ENCODE results near the gene HTT. TPM values are rescaled to one million over a fixed set of nuclear protein-coding genes. Genes with fewer than 3 reads are reported as not detected.

HTT gene
- total and polyA plus RNA-seq, 2 of the 8 experiments (the other 6 are each of a cell fraction or from before 2014, with no cell fraction given): 24.0 to 71.0 TPM

DNA sequence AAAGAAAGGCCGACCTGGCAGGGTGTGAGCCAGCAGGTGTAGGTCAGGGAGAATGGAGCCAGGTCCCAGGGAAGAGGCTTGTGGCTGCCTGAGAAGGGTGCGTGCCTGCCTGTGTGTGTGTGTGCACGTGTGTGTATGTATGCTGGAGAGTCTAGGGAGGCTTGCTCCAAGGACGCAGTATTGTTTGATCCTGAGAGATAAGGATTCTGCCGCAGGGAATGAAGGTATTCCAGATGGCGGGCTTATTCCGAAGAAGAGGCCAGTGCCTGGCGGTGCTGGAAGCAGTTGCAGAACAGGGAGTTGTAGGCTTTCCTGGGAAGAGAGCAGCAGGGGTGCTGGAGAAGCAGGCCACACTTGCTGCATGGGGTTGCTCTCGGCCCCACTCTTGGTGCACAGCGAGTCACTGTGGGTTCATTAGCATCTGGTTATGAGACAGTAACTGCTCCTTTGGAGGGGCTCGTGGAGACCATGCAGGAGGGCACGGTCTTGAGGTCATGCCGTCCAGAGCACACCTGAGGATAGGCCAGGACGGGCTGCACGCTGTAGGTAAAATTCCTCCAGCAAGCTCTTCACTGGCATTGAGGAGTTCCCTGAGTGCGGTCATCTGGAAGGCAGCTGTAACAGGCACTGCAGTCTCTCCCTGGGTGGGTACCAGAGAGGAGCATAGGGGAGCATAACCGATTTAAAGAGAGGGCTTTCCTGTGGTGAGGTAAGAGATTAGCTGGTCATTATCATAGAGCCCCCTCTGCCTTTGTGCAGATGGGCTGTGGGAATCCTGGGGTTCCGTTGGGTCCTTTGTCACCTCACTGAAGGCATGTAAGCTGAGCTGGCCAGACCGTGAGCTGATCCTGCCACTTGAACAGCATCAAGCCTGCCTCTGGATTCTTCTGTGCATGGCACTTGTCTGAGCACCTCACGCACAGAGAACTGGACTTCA is 144.6 kb downstream of the HTT start:
- WGBS, 2 experiments (ENCODE audit: extremely low coverage in 1 of 2, insufficient coverage in 1 of 2, insufficient read length in 1 of 2, insufficient replicate concordance in 2 of 2, low coverage in 1 of 2, low lambda C conversion rate in 2 of 2, missing lambda C conversion rate in 1 of 2): 92% methylated on average over 20 of the region's 20 CpGs; no CpG with 5 or more reads in 1 of the 2 experiments

More for the DNA sequence above, 144.6 kb downstream of the HTT start:
- Histone ChIP-seq H2BK12ac (ENCODE audit: low read depth, low read length) (no peak overlapping the region), H3K18ac (ENCODE audit: extremely low read depth, low read length) (no peak overlapping the region), H2BK20ac (ENCODE audit: low read length) (no peak overlapping the region), H3K9ac (replicated peaks in 1 of 4; ENCODE audit: extremely low read depth in 1 of 4, low read depth in 3 of 4, low read length in 3 of 4) (no peak overlapping the region), H3K36me3 (ENCODE audit: control insufficient read depth in 2 of 4, insufficient read depth in 4 of 4, low read length in 3 of 4) (peaks cover 17 to 65% (median 46%) of the 10 kb centered on the region in 4 experiments; a peak in 7 of 8 replicates), H3K4ac (replicated peaks; ENCODE audit: insufficient read length, low read depth, low read length) (no peak overlapping the region), H3K14ac (ENCODE audit: insufficient read length) (no peak overlapping the region), H3K79me2 (ENCODE audit: control insufficient read depth in 1 of 2, insufficient read depth in 2 of 2, low read length in 2 of 2) (no peaks in the 10 kb centered on the region), H3K9me3 (ENCODE audit: insufficient read depth in 2 of 2, low read depth in 1 of 2, low read length in 1 of 2) (no peaks in the 10 kb centered on the region), H4K8ac (ENCODE audit: extremely low read depth, insufficient read depth, low read length) (no peak overlapping the region), H2BK120ac (replicated peaks; ENCODE audit: low read depth, low read length) (no peak overlapping the region), H3K27me3 (replicated peaks in 1 of 4; ENCODE audit: control insufficient read depth in 3 of 4, extremely low read depth in 1 of 4, insufficient read depth in 3 of 4, low read length in 3 of 4) (no peaks in the 10 kb centered on the region), H2BK15ac (ENCODE audit: low read length) (no peak overlapping the region), H2AFZ (ENCODE audit: low read length) (no peak overlapping the region), H3K79me1 (ENCODE audit: low read depth, low read length) (no peaks in the 10 kb centered on the region), H3K27ac (ENCODE audit: low read depth, low read length) (no peak overlapping the region), H4K91ac (replicated peaks; ENCODE audit: insufficient read length, low read length) (no peak overlapping the region), H4K5ac (ENCODE audit: insufficient read length, low read depth, low read length) (no peak overlapping the region), H3K4me2 (ENCODE audit: insufficient read depth in 1 of 2, low read depth in 2 of 2, low read length in 2 of 2) (no peak overlapping the region), H2BK5ac (ENCODE audit: low read depth, low read length) (no peak overlapping the region), H3K4me3 (ENCODE audit: extremely low read depth in 1 of 4, insufficient read depth in 2 of 4, low read depth in 3 of 4, low read length in 4 of 4) (no peak overlapping the region), H3K4me1 (replicated peaks in 1 of 4; ENCODE audit: control insufficient read depth in 3 of 4, insufficient read depth in 4 of 4, low read length in 3 of 4) (no peaks in the 10 kb centered on the region), H3K23me2 (ENCODE audit: low read depth, low read length) (no peaks in the 10 kb centered on the region), H4K20me1 (replicated peaks in 1 of 2; ENCODE audit: control insufficient read depth in 1 of 2, insufficient read depth in 2 of 2, low read length in 2 of 2) (peaks cover 3 to 7% of the 10 kb centered on the region in 2 experiments), H3K56ac (replicated peaks; ENCODE audit: insufficient read length, low read depth, low read length) (no peak overlapping the region), H2AK5ac (ENCODE audit: low read depth, low read length) (no peak overlapping the region), H3K23ac (ENCODE audit: insufficient read length) (no peak overlapping the region)
- TF ChIP-seq HDAC2 (IDR thresholded peaks at IDR 0.05; ENCODE audit: borderline replicate concordance in 1 of 2, low read depth in 2 of 2, low read length in 2 of 2) (no peak), FOSL1 (IDR thresholded peaks at IDR 0.05; ENCODE audit: insufficient read depth, low read depth, low read length) (no peak), RFX5 (IDR thresholded peaks at IDR 0.05; ENCODE audit: borderline replicate concordance, low read depth, low read length) (no peak), POLR2AphosphoS5 (IDR thresholded peaks at IDR 0.05; ENCODE audit: low read depth, low read length) (no peak), SIRT6 (IDR thresholded peaks at IDR 0.05; ENCODE audit: low read length) (no peak), POU5F1 (IDR thresholded peaks at IDR 0.05; ENCODE audit: low read depth, low read length) (no peak), SP2 (IDR thresholded peaks at IDR 0.05; ENCODE audit: low read length) (no peak), TBP (IDR thresholded peaks at IDR 0.05; ENCODE audit: low read depth, low read length) (no peak), BRCA1 (IDR thresholded peaks at IDR 0.05; ENCODE audit: low read depth, low read length) (no peak)
- TF ChIP-seq, protein P1, sequence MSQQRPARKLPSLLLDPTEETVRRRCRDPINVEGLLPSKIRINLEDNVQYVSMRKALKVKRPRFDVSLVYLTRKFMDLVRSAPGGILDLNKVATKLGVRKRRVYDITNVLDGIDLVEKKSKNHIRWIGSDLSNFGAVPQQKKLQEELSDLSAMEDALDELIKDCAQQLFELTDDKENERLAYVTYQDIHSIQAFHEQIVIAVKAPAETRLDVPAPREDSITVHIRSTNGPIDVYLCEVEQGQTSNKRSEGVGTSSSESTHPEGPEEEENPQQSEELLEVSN (IDR thresholded peaks at IDR 0.05): no peak
- TF ChIP-seq, protein P2, sequence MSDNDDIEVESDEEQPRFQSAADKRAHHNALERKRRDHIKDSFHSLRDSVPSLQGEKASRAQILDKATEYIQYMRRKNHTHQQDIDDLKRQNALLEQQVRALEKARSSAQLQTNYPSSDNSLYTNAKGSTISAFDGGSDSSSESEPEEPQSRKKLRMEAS (IDR thresholded peaks at IDR 0.05): no peak
- no peak for FAIRE-seq
- no peak for DNase-seq (ENCODE audit: low read depth in 1 of 2, low spot score in 2 of 2)
- ChIA-PET CTCF (ENCODE audit: partially characterized antibody) (interaction anchor here (0.8 kb wide), 1 partner anchor 105 kb away, joined by 3 read pairs; no protein-coding TSS in a partner anchor), POLR2A (ENCODE audit: partially characterized antibody) (no interaction called here)
